ENCODE results near the gene RCSD1.

The RCSD1 gene

DNA sequence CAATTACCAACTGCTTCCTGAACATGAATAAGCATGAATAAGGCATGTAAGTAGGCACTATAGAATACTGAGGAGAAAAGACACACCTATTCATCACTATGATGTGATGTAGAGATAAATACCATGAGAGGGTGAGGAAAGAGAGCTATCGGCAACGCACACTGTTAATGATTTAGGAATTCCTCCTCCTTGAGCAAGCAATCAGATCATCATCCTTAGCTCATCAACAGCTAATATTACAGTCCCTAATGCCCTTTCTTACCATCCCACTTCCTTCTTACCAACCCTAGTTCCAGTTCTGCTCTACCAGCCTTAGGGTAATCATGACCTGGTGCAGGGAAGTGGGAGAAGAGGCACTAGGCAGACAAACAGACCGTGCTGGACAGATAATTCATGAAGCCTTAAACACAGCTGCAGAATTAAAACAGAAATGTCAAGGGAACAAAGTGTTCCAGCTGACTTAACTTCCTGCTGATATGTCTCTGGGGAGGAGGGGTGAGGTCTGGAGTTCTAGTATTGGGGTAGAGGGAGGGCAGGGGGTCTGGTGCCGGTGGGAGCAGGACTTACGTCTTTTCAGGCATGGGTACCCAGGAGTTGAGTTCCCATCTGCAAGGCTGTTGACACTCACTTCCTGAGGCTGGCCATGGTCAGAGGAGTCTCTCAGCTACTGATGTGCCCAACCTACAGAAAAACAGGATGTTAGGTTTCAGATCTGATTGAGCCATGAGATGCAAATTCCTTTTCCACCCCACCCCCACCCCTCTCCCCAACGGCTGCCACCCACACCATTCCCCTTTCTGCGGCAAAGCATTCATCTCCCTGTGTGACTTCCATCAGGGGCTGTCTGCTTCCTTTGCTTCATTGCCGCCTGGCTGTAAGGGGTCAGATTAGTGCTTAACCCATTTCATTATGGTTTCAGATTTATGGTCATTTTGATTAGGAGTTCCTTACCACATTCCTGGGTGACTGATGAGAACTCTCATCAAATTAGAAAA, 12.6 kb upstream of the RCSD1 start:
- DNase-seq (ENCODE audit: insufficient read length, low spot score), result no peak
- FAIRE-seq, result peak; percentile 36

- DNase-seq (ENCODE audit: insufficient read length, low spot score) (no peak), FAIRE-seq (no peak)
These were observed 11.7 kb upstream of the RCSD1 start for GRCh38 chr1:167618366-167618765.

GRCh38 chr1:167618789-167619188, 11.2 kb upstream of the RCSD1 start:
- no peak for FAIRE-seq
- no peak for DNase-seq (ENCODE audit: insufficient read length, low spot score)

DNA sequence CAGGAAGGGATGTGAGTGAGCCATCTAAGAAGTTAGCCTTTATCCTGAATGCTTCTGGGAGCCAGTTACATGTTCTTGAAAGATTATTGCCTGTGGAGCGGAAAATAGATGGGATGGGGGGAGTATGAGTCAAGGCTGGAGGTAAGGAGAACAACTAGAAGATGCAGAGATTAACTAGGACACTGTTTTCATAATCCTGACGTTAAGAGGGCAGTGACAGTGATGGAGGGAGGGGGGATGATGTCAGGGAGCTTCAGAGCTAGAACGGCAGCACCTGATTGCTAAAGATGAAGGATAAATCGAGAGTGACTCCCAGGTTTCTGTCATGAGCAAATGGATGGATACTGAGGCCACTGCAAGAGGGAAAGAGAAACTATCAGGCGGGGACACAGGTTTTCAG, 10.0 kb upstream of the RCSD1 start:
- DNase-seq (ENCODE audit: insufficient read length, low spot score), result no peak
- FAIRE-seq, result no peak

- no peak for DNase-seq (ENCODE audit: insufficient read length, low spot score)
- no peak for FAIRE-seq
These were observed 8.2 kb upstream of the RCSD1 start for GRCh38 chr1:167621780-167622313.

DNA sequence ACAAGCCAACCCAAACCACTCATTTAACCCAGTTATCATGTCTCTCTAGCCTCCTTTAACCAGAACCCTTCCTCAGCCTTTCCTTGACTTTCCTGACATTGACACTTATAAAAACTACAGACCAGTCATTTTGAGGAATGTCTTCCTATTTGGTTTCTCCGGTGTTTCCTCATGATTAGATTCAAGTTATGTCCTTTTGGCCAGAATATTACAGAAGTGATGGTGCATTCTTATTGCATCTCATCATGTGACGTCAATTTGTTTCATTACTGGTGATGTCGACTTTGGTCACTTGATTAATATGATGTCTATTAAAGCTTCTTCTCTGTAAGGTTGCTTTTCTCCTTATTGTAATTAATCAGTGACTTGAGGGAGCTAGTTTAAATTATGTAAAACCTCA, 6.1 kb upstream of the RCSD1 start:
- FAIRE-seq (no peak), DNase-seq (ENCODE audit: insufficient read length, low spot score) (no peak)

DNA sequence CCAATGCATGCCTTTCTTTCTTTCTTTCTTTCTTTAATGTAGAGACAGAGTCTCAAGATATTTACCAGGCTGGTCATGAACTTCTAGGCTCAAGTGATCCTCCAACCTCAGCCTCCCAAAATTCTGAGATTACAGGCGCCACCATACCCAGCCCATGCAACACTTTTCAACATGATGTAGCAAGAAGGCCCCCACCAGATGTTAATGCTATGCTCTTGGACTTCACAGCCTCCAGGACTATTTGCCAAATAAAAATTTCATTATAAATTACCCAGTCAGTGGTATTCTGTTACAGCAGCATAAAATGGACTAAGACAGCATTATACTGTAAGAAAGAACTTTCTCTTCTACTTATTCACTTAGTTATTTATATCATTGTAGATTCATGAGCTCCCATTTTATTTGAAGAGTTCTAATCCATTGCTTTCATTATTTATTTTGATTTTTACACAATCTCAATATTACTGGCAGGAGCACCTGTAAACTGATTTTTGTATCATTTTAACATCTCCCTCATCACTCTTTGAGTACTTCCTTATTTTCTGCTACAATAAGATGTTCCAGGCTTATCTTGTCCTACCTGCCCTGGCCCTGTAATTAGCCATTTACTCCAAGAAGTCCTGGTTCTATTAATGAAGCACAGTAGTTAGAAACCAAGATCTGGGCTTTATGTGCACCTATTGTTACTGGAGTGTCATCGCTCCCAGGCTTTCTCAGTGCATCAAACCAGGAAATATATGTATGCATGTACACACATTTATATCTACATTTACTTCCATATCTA, 4.8 kb upstream of the RCSD1 start:
- FAIRE-seq, result no peak

DNA sequence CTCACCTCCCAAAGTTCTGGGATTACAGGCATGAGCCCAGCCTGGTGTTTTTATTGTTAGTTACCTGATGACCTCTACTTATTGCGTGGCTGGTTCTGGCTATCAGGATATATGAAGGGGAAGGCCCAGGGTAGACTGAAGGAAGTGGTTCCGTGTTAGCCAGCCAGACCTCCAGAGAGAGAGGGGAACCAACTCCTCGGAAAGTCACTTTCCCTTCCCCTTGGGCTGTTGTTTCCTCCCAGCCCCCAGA, 2.5 kb upstream of the RCSD1 start:
- no peak for FAIRE-seq
- no peak for DNase-seq (ENCODE audit: insufficient read length, low spot score)

More for the DNA sequence above, 4.8 kb upstream of the RCSD1 start:
- DNase-seq (ENCODE audit: insufficient read length, low spot score), result no peak

GRCh38 chr1:167627865-167628641, 2.0 kb upstream of the RCSD1 start:
- FAIRE-seq, result no peak
- DNase-seq (ENCODE audit: insufficient read length, low spot score), result no peak

GRCh38 chr1:167628741-167629515, 1.1 kb upstream of the RCSD1 start:
- no peak for FAIRE-seq
- no peak for DNase-seq (ENCODE audit: insufficient read length, low spot score)

DNA sequence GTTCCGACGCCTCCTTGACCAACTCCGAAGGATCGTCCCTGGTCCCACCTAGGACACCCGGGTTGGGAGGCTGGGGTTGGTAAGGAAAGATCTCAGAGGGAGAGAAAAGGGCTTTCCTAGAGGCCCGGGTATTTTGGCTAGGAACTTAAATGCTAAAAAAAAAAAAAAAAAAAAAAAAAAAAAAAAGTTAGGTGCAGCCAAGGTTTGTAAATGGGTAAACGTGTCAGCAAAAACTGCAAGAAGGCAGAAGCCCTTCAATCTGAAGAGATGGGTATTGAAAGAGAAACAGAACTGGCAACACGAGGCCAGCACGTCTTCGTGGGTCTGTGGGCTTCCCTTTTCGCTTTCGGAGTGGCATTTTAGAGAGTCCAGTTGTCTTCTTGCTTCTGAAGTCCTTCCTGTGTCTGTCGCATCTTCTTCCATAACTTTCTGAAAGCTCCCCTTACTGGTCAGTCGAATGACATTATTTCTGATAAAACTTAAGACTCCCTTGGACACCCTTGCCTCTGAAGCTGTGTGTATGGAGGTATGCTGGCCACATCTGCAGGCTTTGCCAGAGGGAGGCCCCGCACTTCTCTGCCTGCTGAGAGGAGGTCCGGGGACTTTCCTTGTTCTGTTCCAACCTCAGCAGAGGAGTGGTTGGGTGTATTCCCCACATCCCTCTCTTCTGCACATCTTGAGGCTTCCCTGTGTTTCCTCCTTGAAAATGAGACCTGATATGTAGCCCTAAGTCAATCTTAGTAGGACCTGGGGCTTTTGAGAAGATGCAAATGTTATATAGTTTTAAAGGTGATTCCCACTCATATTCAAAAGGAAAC, 745 bp downstream of the RCSD1 start:
- FAIRE-seq (no peak), DNase-seq (ENCODE audit: insufficient read length, low spot score) (no peak)

GRCh38 chr1:167631386-167631935, 1.4 kb downstream of the RCSD1 start:
- DNase-seq (ENCODE audit: insufficient read length, low spot score) (no peak), FAIRE-seq (no peak)

- DNase-seq (ENCODE audit: insufficient read length, low spot score) (no peak), FAIRE-seq (no peak)
These were observed 2.0 kb downstream of the RCSD1 start for GRCh38 chr1:167631936-167632614.

GRCh38 chr1:167633258-167633944, 3.4 kb downstream of the RCSD1 start:
- FAIRE-seq (no peak), DNase-seq (ENCODE audit: insufficient read length, low spot score) (no peak)

DNA sequence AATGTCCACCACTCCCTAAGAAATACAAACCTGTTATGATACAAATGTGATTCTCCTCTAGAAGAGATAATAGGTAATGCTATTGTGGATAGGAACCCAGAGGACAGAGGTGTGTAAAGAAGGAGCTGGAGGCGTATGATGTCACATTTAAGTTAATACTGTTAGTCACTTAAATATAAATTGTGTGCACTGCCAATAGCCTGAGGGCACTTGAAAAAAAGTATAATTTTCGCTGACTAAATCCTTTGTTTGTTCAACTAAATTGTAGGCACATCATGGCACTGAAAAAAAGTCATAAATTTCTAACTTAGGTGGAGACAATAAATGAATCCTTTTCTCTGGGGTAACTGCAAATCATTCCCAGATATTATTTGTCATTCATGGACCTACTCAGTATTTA, 4.4 kb downstream of the RCSD1 start:
- no peak for DNase-seq (ENCODE audit: insufficient read length, low spot score)
- no peak for FAIRE-seq

DNA sequence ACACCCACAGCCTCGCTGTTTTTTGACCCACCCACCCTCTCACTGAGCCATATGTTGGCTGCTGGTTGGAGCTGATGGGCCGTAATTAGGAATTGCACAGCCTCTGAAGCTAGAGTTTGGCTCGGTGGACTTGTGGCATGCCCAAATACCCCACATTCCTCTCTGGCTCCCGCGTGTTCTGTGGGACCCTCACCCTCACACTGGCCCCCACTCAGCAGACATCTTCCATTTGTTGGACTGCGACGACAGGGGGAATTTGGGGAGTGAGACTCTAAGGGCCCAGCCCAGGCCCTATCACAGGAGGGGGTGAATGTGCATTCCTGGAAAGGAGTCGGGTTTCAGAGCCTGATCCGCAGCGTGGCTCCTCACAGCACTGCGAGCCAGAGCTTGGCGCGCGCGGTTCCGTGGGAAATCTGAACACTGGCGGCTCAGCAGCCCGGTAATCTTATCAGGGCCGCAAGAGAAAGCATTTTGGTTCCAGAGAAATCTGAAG, 5.2 kb downstream of the RCSD1 start:
- no peak for FAIRE-seq
- DNase-seq (ENCODE audit: insufficient read length, low spot score), result no peak

DNA sequence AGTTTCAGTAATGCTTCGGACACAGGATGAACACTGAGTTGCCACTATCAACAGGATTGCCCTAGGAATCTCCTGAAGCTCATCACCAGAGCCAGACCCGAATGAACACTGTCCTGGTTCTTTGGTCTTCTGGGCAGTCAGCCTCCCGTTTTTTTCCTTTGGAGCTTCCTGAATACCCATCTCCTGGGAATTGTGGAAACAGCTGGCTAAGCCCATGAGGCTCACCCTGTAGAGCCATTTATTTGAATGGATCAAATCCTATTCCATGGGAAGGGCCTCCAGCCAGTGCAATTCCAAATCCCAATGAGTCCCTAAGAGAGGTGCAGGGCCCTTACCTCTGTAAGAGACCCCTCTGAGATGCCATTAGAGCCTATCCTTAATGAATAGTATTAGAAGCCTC, 5.9 kb downstream of the RCSD1 start:
- DNase-seq (ENCODE audit: insufficient read length, low spot score) (no peak), FAIRE-seq (no peak)

DNA sequence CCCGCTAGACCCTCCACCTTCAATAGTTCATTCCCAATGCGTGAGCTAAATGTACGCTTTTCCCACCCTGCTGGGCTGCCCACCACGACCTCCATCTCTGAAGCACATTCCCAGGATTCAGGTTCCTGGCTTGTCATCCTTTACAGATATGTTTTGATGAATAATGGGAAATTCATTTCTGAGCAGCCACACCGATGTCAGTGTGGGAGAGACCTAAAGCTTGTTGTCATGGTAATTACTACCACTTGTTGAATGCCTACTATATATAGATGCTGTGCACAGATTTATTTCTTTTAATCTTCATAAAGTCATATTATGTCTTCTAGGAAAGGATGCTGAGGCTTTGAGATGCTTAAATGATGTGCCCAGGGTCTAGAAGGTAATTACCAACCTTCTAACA, 8.0 kb downstream of the RCSD1 start:
- DNase-seq (ENCODE audit: insufficient read length, low spot score) (no peak), FAIRE-seq (no peak)
